ENCODE measurements around the gene TAP1. TPM values are rescaled to one million over a fixed set of nuclear protein-coding genes. Genes with fewer than 3 reads are reported as not detected.
"Not testable (repeated sequence)": the region's sequence is repeated elsewhere in the genome, so short reads cannot be mapped to it uniquely, and the experiment has no call there.

TAP1 gene
- total RNA-seq = 15.4 TPM

DNA sequence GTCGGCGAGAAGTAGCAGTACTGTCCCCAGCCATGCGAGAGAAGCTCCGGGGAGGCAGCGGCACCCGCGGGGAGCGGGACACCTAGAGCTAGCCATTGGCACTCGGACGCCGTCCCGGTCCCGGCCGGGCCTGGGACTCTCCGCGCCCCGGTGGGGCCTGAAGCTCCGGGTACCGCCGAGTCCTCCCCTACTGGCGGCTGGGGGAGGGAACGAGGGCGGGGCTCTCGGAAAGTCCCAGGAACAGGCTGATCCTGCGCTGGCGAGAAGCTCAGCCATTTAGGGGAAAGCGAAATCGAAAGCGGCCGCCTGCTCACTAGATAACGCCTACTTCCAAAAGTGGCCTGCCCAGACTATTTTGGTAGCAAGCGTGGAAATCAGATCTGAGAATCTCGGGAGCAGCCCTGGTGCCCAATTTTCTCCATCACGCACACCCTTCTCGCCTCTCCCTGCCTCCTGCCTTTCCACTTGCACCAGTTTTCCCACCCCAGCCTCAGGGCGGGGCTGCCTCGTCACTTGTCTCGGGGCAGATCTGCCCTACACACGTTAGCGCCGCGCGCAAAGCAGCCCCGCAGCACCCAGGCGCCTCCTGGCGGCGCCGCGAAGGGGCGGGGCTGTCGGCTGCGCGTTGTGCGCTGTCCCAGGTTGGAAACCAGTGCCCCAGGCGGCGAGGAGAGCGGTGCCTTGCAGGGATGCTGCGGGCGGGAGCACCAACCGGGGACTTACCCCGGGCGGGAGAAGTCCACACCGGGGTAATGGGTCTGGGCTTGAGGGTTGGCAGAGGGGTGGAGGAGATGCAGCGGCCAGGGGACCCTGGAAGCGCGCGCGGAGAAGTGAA is at the start of gene TAP1, which contains the start of gene PSMB9:
TAP1 (minus strand) TSS at position 164 of the 835 bp plus-strand sequence; CDS start at position 96, 68 bp downstream.
PSMB9 (plus strand) TSS at position 652 of the 835 bp plus-strand sequence; CDS start at position 690, 38 bp downstream.
- peak; percentile 94 for DNase-seq

DNA sequence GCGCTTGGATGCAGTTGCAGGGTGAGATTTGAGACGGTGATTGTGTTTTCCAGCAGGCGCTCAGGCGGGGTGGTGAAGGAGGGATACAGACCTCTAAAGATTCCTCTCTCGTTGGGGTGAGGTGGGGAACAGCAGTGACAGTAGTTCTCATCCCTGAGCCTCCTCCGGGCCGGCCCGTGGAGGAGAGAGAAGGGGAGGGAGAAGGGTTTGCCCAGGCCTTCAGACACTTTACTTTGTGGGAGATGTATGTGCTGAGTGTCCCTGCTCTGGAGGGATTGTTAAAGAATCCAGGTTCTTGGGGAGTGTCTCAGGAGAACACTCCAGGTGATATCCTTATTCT is 41.5 kb upstream of the TAP1 start:
- no peak for DNase-seq

- DNase-seq = peak; percentile 97
Observed at GRCh38 chr6:32894085-32895005, 40.8 kb upstream of the TAP1 start.

- DNase-seq = no peak
Observed at GRCh38 chr6:32890831-32891230, 37.3 kb upstream of the TAP1 start.

DNA sequence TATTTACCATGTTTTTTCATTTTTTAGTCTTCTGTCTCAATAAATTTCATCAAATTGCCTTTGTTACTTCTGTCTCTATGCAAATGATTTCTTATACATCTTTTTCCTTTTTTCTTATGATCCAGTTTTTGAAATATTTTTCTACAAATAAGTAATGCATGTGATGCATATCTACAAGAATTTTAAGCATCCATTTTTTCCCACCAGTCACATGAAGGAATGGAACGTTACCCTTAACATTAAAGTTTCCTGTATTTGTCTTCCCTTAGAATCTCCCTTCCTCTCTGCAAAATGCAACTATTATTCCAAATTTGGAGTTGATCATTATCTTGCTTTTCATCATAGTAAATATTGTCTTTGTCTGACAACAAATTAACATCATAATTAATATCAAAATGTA is 36.0 kb upstream of the TAP1 start:
- DNase-seq = no peak

DNA sequence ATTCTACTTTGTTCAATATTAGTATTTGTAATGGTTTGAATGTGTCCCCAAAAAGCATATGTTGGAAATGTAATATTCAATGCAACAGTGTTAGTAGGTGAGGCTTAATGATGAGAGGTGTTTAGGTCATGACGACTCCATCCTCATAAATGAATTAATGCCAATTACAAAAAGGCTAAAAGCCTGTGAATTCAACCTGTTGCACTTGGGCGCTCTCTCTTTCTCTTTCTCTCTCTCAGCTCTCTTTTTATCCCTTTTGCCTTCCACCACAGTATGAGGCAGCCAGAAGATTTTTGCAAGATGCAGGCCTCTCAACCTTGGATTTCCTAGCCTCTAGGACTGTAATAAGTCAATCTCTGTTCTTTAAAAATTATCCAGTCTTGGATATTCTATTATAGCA is 35.1 kb upstream of the TAP1 start:
- no peak for DNase-seq

GRCh38 chr6:32887616-32888015 is 34.1 kb upstream of the TAP1 start:
- DNase-seq = peak; percentile 3

GRCh38 chr6:32886681-32887383 is 33.3 kb upstream of the TAP1 start:
- peak; percentile 4 for DNase-seq

GRCh38 chr6:32885698-32886286 is 32.3 kb upstream of the TAP1 start:
- peak; percentile 89 for DNase-seq

- DNase-seq = no peak
Observed at GRCh38 chr6:32883789-32884188, 30.3 kb upstream of the TAP1 start.

- DNase-seq = no peak
Observed at GRCh38 chr6:32882879-32883250, 29.4 kb upstream of the TAP1 start.

DNA sequence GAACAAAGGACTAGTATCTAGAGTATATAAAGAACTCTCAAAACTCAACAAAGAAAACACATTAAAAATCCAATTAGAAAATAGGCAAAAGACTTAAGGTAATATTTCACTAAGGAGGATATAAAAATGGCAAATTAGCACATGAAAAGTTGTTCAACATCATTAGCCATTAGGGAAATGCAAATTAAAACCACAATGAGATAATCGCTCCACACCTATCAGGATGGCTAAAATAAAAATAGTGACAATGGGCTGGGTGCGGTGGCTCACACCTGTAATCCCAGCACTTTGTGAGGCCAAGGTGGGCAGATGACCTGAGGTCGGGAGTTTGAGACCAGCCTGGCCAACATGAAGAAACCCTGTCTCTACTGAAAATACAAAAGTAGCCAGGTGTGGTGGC is 27.5 kb upstream of the TAP1 start:
- DNase-seq = not testable (repeated sequence)

DNA sequence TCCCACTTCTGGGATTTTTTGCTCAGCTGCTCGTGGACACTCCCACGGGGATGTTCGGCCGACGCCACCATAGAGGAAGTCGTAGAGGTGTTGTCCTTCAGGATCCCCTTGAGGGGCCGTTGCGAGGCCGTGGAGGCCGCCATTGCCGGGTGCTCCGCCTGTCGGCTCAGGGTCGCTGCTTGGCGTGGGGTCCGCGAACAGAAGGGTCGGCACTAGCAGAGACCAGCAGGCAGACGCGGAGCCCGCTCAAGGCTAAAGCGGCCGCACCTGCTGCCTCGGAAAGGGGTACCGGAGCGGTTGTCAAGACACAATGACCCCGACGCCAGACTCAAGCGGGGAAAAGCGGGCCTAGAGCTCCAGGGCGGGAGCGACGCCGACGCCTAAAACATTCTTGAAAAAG is 26.2 kb upstream of the TAP1 start:
- no peak for DNase-seq

- no peak for DNase-seq
Observed at GRCh38 chr6:32876603-32877002, 23.1 kb upstream of the TAP1 start.

DNA sequence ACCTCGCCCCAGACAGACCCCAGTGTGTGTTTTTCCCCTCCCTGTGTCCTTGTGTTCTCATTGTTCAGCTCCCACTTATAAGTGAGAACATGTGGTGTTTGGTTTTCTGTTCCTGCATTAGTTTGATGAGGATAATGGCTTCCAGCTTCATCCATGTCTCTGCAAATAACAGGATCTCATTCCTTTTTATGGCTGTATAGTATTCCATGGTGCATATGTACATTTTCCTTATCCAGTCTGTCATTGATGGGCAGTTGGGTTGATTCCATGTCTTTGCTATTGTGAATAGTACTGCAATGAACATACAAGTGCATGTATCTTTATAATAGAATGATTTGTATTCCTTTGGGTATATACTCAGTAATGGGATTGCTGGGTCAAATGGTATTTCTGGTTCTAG is 20.4 kb upstream of the TAP1 start:
- not testable (repeated sequence) for DNase-seq

GRCh38 chr6:32868257-32868788 is 14.8 kb upstream of the TAP1 start:
- peak; percentile 93 for DNase-seq

- DNase-seq = no peak
Observed at GRCh38 chr6:32867554-32868256, 14.2 kb upstream of the TAP1 start.

GRCh38 chr6:32867022-32867477 is 13.5 kb upstream of the TAP1 start:
- no peak for DNase-seq

DNA sequence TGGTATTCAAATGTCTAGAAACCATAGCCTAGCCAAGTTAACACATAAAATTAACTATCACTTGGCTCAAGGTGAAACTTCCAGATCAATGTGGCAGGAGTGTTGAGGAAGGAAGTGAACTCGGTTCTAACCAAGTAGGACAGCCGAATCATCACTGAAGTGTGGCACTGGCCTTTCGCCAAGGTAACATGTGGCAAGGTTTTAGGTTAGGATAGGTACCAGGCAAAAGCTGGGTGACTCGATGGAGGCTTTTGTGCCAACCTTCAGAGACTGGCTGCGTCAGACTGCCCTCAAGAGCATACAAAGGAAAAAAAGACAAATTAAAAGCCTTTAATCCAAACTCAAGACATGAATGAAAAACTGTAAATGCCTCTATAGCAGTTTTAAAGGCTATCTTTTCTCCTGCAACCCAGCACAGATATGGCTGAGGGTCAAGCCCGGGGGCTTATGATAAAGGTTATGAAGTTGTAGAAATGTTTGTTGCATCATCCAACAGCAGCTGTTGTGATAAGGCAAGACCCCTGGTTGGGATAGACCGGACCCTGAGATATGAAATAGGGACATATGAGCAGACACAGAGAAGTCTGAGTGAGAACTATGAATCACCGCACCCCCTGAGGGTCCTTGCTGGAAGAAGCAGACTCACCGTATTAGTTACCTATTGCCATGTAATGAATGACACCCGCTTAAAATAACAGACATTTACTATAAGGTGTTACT is 12.4 kb upstream of the TAP1 start:
- DNase-seq = no peak

DNA sequence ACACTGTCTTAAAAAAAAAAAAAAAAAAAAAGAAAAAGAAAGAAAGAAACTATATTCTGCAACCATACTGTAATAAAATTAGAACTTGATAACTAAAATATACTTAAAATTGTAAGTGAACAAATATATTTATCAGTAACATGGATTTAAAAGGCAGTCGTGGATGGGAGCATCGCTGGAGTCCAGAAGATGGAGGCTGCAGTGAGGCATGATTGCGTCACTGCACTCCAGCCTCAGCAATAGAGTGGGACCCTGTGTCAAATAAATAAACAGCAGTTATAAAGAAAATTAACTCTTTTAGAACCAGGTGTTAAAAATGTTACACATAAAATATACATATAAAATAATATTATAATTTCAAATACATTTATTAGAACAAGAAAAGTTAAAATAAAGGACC is 9.2 kb upstream of the TAP1 start:
- DNase-seq = no peak

Data from tongue (tissue), 2 donors.